H1 (cell line): ENCODE measurements around the gene DENND5B. TPM values are rescaled to one million over a fixed set of nuclear protein-coding genes. Genes with fewer than 3 reads are reported as not detected.

ENCODE experiments used
- CTCF ChIA-PET: fragments of 300-600 bp; sonication (Branson Sonifier 250); formaldehyde crosslinking; loops from one replicate; lab custom pipeline; 2021; ENCODE audit not compliant: partially characterized antibody; lab: Charles Lee
- POLR2A ChIA-PET: fragments of 300-600 bp; sonication (Branson Sonifier 250); formaldehyde crosslinking; loops from one replicate; lab custom pipeline; 2021; ENCODE audit warnings: inconsistent platforms; ENCODE audit not compliant: partially characterized antibody; lab: Charles Lee
- DNase-seq, 2 experiments: peaks; one replicate each; pipeline versions ENCODE4 v3.0.0 to v3.0.0-alpha.2; 2010 to 2022; ENCODE audit warnings: low spot score in 2 of 2, low read depth in 1 of 2, mixed read lengths in 1 of 2
- FAIRE-seq: peaks from 2 replicates; lab custom pipeline; 2011; peaks lifted over from hg19 to GRCh38; lab: Jason Lieb, UNC
- H2AFZ ChIP-seq: 2 replicates; pipeline ENCODE4 v1.8.1; 2012; ENCODE audit warnings: low read length, inconsistent platforms
- H2AK5ac ChIP-seq: 2 replicates; pipeline ENCODE4 v1.6.1; 2013; ENCODE audit warnings: low read depth, low read length
- H2BK120ac ChIP-seq: replicated peaks from 2 replicates; pipeline ENCODE3; 2013; ENCODE audit warnings: low read depth, low read length, inconsistent platforms
- H2BK12ac ChIP-seq: 2 replicates; pipeline ENCODE4 v1.6.1; 2013; ENCODE audit warnings: low read depth, low read length
- H2BK15ac ChIP-seq: 2 replicates; pipeline ENCODE4 v1.6.1; 2013; ENCODE audit warnings: low read length
- H2BK20ac ChIP-seq: 2 replicates; pipeline ENCODE4 v1.6.1; 2013; ENCODE audit warnings: low read length
- H2BK5ac ChIP-seq: 2 replicates; pipeline ENCODE4 v1.6.1; 2013; ENCODE audit warnings: low read depth, low read length
- H3K14ac ChIP-seq: 2 replicates; pipeline ENCODE4 v1.6.1; 2013; ENCODE audit warnings: inconsistent platforms; ENCODE audit not compliant: insufficient read length
- H3K18ac ChIP-seq: 2 replicates; pipeline ENCODE4 v1.6.1; 2013; ENCODE audit warnings: low read length; ENCODE audit errors: extremely low read depth
- H3K23ac ChIP-seq: 2 replicates; pipeline ENCODE4 v1.6.1; 2013; ENCODE audit warnings: inconsistent platforms; ENCODE audit not compliant: insufficient read length
- H3K23me2 ChIP-seq: 2 replicates; pipeline ENCODE4 v1.6.1; 2013; ENCODE audit warnings: low read depth, low read length
- H3K27ac ChIP-seq: 2 replicates; pipeline ENCODE4 v1.6.1; 2011; ENCODE audit warnings: low read depth, low read length, inconsistent platforms
- H3K27me3 ChIP-seq, 4 experiments: replicated peaks in 1 of 4; 1 replicate in 1 of 4; 2 replicates in 3 of 4; pipeline versions ENCODE4 v1.6.1 to v1.8.1; 2011 to 2013; ENCODE audit warnings: low read length in 3 of 4, mild to moderate bottlenecking in 3 of 4, inconsistent platforms in 2 of 4, mixed read lengths in 2 of 4, moderate library complexity in 1 of 4; ENCODE audit not compliant: control insufficient read depth in 3 of 4, insufficient read depth in 3 of 4; ENCODE audit errors: extremely low read depth in 1 of 4
- H3K36me3 ChIP-seq, 4 experiments: 2 replicates each; pipeline versions ENCODE4 v1.6.1 to v1.8.1; 2011 to 2013; ENCODE audit warnings: mild to moderate bottlenecking in 4 of 4, low read length in 3 of 4, moderate library complexity in 2 of 4, control low read depth in 1 of 4, inconsistent platforms in 1 of 4; ENCODE audit not compliant: insufficient read depth in 4 of 4, control insufficient read depth in 2 of 4
- H3K4ac ChIP-seq: replicated peaks from 2 replicates; pipeline ENCODE3; 2013; ENCODE audit warnings: low read length, low read depth, mixed read lengths, inconsistent platforms; ENCODE audit not compliant: insufficient read length
- H3K4me1 ChIP-seq, 4 experiments: replicated peaks in 1 of 4; 1 replicate in 1 of 4; 2 replicates in 3 of 4; pipeline versions ENCODE4 v1.6.1 to v1.8.1; 2011 to 2013; ENCODE audit warnings: low read length in 3 of 4, inconsistent platforms in 2 of 4, mixed read lengths in 1 of 4; ENCODE audit not compliant: insufficient read depth in 4 of 4, control insufficient read depth in 3 of 4
- H3K4me2 ChIP-seq, 2 experiments: 2 replicates each; pipeline versions ENCODE4 v1.6.1 to v1.8.1; 2011 to 2013; ENCODE audit warnings: low read depth in 2 of 2, low read length in 2 of 2, control low read depth in 1 of 2, inconsistent platforms in 1 of 2, mild to moderate bottlenecking in 1 of 2; ENCODE audit not compliant: insufficient read depth in 1 of 2
- H3K4me3 ChIP-seq, 4 experiments: fragments of 200-600, 300-600 bp in 1 of 4; sonication (generic), shearing (Covaris generic), sonication (Bioruptor Twin) in 1 of 4; 2 replicates each; pipeline versions ENCODE4 v1.5.1 to v1.8.1; 2011 to 2016; ENCODE audit warnings: low read length in 4 of 4, low read depth in 3 of 4, control low read depth in 2 of 4, inconsistent platforms in 2 of 4, mild to moderate bottlenecking in 2 of 4, mixed read lengths in 1 of 4, moderate library complexity in 1 of 4; ENCODE audit not compliant: insufficient read depth in 2 of 4; ENCODE audit errors: extremely low read depth in 1 of 4
- H3K56ac ChIP-seq: replicated peaks from 2 replicates; pipeline ENCODE3; 2013; ENCODE audit warnings: low read depth, mild to moderate bottlenecking, mixed read lengths, low read length, inconsistent platforms; ENCODE audit not compliant: insufficient read length
- H3K79me1 ChIP-seq: 2 replicates; pipeline ENCODE4 v1.6.1; 2013; ENCODE audit warnings: low read depth, low read length, control low read depth
- H3K79me2 ChIP-seq, 2 experiments: 2 replicates each; pipeline versions ENCODE4 v1.6.1 to v1.8.1; 2012 to 2013; ENCODE audit warnings: low read length in 2 of 2, mild to moderate bottlenecking in 2 of 2, inconsistent platforms in 1 of 2; ENCODE audit not compliant: insufficient read depth in 2 of 2, control insufficient read depth in 1 of 2
- H3K9ac ChIP-seq, 4 experiments: replicated peaks in 1 of 4; 1 replicate in 1 of 4; 2 replicates in 3 of 4; pipeline versions ENCODE4 v1.6.1 to v1.8.1; 2011 to 2013; ENCODE audit warnings: low read depth in 3 of 4, low read length in 3 of 4, control low read depth in 2 of 4, mild to moderate bottlenecking in 2 of 4, moderate library complexity in 2 of 4, inconsistent platforms in 1 of 4; ENCODE audit errors: extremely low read depth in 1 of 4
- H3K9me3 ChIP-seq, 2 experiments: 2 replicates each; pipeline versions ENCODE4 v1.6.1 to v1.8.1; 2012 to 2013; ENCODE audit warnings: mild to moderate bottlenecking in 2 of 2, moderate library complexity in 2 of 2, control low read depth in 1 of 2, inconsistent platforms in 1 of 2, low read depth in 1 of 2, low read length in 1 of 2, mixed read lengths in 1 of 2; ENCODE audit not compliant: insufficient read depth in 2 of 2
- H4K20me1 ChIP-seq, 2 experiments: replicated peaks in 1 of 2; 2 replicates each; pipeline versions ENCODE3 to v1.8.1; 2011 to 2013; ENCODE audit warnings: inconsistent platforms in 2 of 2, low read length in 2 of 2, mild to moderate bottlenecking in 1 of 2; ENCODE audit not compliant: insufficient read depth in 2 of 2, control insufficient read depth in 1 of 2
- H4K5ac ChIP-seq: 2 replicates; pipeline ENCODE4 v1.6.1; 2013; ENCODE audit warnings: low read length, low read depth, mixed read lengths, inconsistent platforms; ENCODE audit not compliant: insufficient read length
- H4K8ac ChIP-seq: 2 replicates; pipeline ENCODE4 v1.8.0; 2013; ENCODE audit warnings: mild to moderate bottlenecking, moderate library complexity, low read length, inconsistent platforms; ENCODE audit not compliant: insufficient read depth; ENCODE audit errors: extremely low read depth
- H4K91ac ChIP-seq: replicated peaks from 2 replicates; pipeline ENCODE3; 2013; ENCODE audit warnings: low read length, mixed read lengths, inconsistent platforms; ENCODE audit not compliant: insufficient read length
- NRF1 ChIP-seq: IDR thresholded peaks from 2 replicates; pipeline ENCODE4 v1.6.1; 2011; ENCODE audit warnings: mild to moderate bottlenecking, low read depth, low read length, improper control_type of control experiment
- PHF8 ChIP-seq: fragments of 200-600 bp; sonication (generic); conservative IDR thresholded peaks from 2 replicates; pipeline ENCODE4 v1.7.1; 2012; ENCODE audit warnings: low read depth, mild to moderate bottlenecking, inconsistent platforms, low read length, moderate library complexity
- TAF7 ChIP-seq: optimal IDR thresholded peaks from 2 replicates; pipeline ENCODE3; 2011; ENCODE audit warnings: low read depth, mild to moderate bottlenecking, inconsistent platforms, low read length, moderate library complexity, borderline replicate concordance
- WGBS, 2 experiments: shearing (Covaris generic) in 1 of 2; methylation state at CpG; one replicate each; pipeline versions ENCODE4 v1.1.6 to v1.1.7; 2013 to 2015; ENCODE audit warnings: low lambda C conversion rate in 2 of 2, mixed read lengths in 2 of 2, inconsistent platforms in 1 of 2, low coverage in 1 of 2, missing lambda C conversion rate in 1 of 2; ENCODE audit not compliant: insufficient replicate concordance in 2 of 2, insufficient coverage in 1 of 2, insufficient read length in 1 of 2; ENCODE audit errors: extremely low coverage in 1 of 2, missing lambda C conversion rate in 1 of 2; 5-methylcytosine and 5-hydroxymethylcytosine counted together
- polyA plus RNA-seq, 7 experiments: library from polyadenylated mRNA; depleted of rRNA in 3 of 7; stranded (reverse) in 5 of 7; unstranded in 2 of 7; fragments of >200 nt in 5 of 7; fragments of 200-250 nt in 2 of 7; gene quantifications; 1 replicate in 5 of 7; 2 replicates in 1 of 7; 4 replicates in 1 of 7; pipeline versions ENCODE4 v1.2.1 to v1.2.3, GENCODE V29; 2011 to 2013; ENCODE audit warnings: missing spikeins in 2 of 7, mixed read lengths in 2 of 7
- total RNA-seq: library from RNA; stranded (reverse); fragmentation: NEBNext Ultra II Directional; extraction: Animal tissue kit (Norgen Biotek cat#: 25700); gene quantifications from 2 replicates; pipeline ENCODE4 v1.2.1, GENCODE V29; 2021

Gene DENND5B
- total and polyA plus RNA-seq, 2 of the 8 experiments (the other 6 are each of a cell fraction or from before 2014, with no cell fraction given), result 13.4 to 20.2 TPM

DNA sequence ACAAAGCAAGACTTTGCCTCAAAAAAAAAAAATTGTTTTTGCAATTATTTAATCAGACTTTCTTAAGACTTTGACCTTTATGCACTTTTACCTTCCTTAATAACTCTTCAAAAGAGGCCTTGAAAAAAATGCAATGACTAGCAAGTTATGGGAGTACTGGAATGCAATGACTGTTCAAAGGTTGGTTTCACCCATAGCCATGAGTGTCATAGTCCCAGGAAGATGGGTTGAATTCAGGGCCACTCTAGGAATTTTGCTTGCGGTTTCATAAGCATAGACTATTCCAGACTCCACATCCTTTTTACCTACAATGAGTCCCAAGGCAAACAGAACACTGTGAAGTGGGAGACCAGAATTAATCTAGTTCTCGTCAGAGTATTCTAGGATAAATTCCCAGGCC is 29.4 kb upstream of the DENND5B start:
- no peaks in the 10 kb centered on the region for H3K79me2 ChIP-seq
- no peak overlapping the region for H2AFZ ChIP-seq
- H3K27me3 ChIP-seq, result no peaks in the 10 kb centered on the region
- ChIA-PET POLR2A (interaction anchor here (0.7 kb wide), 1 partner anchor 756 kb away, joined by 3 read pairs; no protein-coding TSS in a partner anchor), CTCF (interaction anchor here (0.7 to 3.9 kb wide), 2 partner anchors 216 to 603 kb away, joined by 3 to 16 read pairs; no protein-coding TSS in a partner anchor)
- no peaks in the 10 kb centered on the region for H3K36me3 ChIP-seq
- H3K14ac ChIP-seq, result no peak overlapping the region
- no peak overlapping the region for H4K8ac ChIP-seq
- no peak overlapping the region for H3K9ac ChIP-seq
- H2BK5ac ChIP-seq, result no peak overlapping the region
- no peak overlapping the region for H3K27ac ChIP-seq
- TF ChIP-seq NRF1 (no peak), PHF8 (no peak), TAF7 (no peak)
- no peak for DNase-seq
- no peaks in the 10 kb centered on the region for H3K79me1 ChIP-seq
- no peak overlapping the region for H4K5ac ChIP-seq
- no peak overlapping the region for H2BK120ac ChIP-seq
- no peak overlapping the region for H2AK5ac ChIP-seq
- WGBS, 2 experiments, result 84% methylated on average over 2 of the region's 2 CpGs; no CpG with 5 or more reads in 1 of the 2 experiments
- H3K4me3 ChIP-seq, result no peak overlapping the region
- no peak overlapping the region for H3K4me2 ChIP-seq
- no peak overlapping the region for H2BK12ac ChIP-seq
- no peak overlapping the region for H3K4ac ChIP-seq
- FAIRE-seq, result no peak
- H3K4me1 ChIP-seq, result no peaks in the 10 kb centered on the region
- no peak overlapping the region for H2BK20ac ChIP-seq
- H3K56ac ChIP-seq, result no peak overlapping the region
- no peak overlapping the region for H2BK15ac ChIP-seq
- H3K18ac ChIP-seq, result no peak overlapping the region
- no peaks in the 10 kb centered on the region for H4K20me1 ChIP-seq
- H3K23ac ChIP-seq, result no peak overlapping the region
- H4K91ac ChIP-seq, result no peak overlapping the region
- H3K23me2 ChIP-seq, result no peaks in the 10 kb centered on the region
- H3K9me3 ChIP-seq, result no peaks in the 10 kb centered on the region
